GM12891 (cell line): ENCODE data around the gene TMEM145.

Experiments
- POLR2A ChIP-seq: IDR thresholded peaks from 2 replicates; pipeline ENCODE4 v1.6.1; 2011; ENCODE audit warnings: low read depth, low read length, control low read depth
- POLR2AphosphoS5 ChIP-seq: IDR thresholded peaks from 2 replicates; pipeline ENCODE4 v1.6.1; 2011; ENCODE audit warnings: low read depth, low read length, control low read depth
- POU2F2 ChIP-seq: IDR thresholded peaks from 2 replicates; pipeline ENCODE4 v1.6.1; 2011; ENCODE audit warnings: low read depth, mild to moderate bottlenecking, control low read depth, low read length, moderate library complexity
- SPI1 ChIP-seq: IDR thresholded peaks from 2 replicates; pipeline ENCODE4 v1.6.1; 2011; ENCODE audit warnings: low read depth, low read length, control low read depth

DNA sequence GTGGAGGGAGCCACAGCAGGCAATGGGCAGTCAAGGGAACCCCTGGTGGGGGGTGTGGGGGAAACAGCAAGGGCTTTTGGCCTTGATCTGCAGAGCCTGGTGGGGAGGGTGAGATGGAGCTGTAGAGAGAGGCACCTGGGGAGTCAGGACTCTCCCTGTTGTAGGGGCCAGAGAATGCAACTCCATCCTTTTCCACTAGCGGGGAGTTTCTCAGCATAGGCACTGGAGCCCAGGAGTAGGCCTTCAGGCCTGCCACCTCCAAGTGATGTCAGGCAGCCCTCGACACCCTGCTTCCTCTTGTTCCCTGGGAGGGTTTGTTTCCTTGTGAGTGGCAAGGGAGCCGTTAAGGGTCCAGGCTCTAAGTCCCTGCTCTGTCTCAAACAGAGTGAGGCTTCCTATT is 37.3 kb downstream of the TMEM145 start:
- no peak for TF ChIP-seq POLR2AphosphoS5
- no peak for TF ChIP-seq SPI1
- no peak for TF ChIP-seq POU2F2
- no peak for TF ChIP-seq POLR2A
